RWPE1 (cell line): Measurements from ENCODE around the gene SLC26A6.

ENCODE experiments used
- CTCF ChIA-PET: fragments of 350-600 bp; sonication (Branson Sonifier 250); formaldehyde crosslinking; extraction: SDS; loops from one replicate; lab custom pipeline; 2021; lab: Yijun Ruan, JAX
- POLR2A ChIA-PET: fragments of 400-600 bp; formaldehyde crosslinking; extraction: SDS; loops from one replicate; lab custom pipeline; 2020; ENCODE audit warnings: antibody characterized with exemption; ENCODE audit not compliant: low non-redundant PET; lab: Yijun Ruan, JAX
- DNase-seq: peaks from one replicate; pipeline ENCODE4 v3.0.0; 2012; ENCODE audit warnings: low spot score
- H3K27ac ChIP-seq: fragments of 450-650 bp; 2 replicates; pipeline ENCODE4 v1.5.1; 2017
- CTCF ChIP-seq: fragments of 450-650 bp; conservative IDR thresholded peaks from 2 replicates; pipeline ENCODE4 v1.5.1; 2017; ENCODE audit warnings: low read depth, mild to moderate bottlenecking

The SLC26A6 gene

DNA sequence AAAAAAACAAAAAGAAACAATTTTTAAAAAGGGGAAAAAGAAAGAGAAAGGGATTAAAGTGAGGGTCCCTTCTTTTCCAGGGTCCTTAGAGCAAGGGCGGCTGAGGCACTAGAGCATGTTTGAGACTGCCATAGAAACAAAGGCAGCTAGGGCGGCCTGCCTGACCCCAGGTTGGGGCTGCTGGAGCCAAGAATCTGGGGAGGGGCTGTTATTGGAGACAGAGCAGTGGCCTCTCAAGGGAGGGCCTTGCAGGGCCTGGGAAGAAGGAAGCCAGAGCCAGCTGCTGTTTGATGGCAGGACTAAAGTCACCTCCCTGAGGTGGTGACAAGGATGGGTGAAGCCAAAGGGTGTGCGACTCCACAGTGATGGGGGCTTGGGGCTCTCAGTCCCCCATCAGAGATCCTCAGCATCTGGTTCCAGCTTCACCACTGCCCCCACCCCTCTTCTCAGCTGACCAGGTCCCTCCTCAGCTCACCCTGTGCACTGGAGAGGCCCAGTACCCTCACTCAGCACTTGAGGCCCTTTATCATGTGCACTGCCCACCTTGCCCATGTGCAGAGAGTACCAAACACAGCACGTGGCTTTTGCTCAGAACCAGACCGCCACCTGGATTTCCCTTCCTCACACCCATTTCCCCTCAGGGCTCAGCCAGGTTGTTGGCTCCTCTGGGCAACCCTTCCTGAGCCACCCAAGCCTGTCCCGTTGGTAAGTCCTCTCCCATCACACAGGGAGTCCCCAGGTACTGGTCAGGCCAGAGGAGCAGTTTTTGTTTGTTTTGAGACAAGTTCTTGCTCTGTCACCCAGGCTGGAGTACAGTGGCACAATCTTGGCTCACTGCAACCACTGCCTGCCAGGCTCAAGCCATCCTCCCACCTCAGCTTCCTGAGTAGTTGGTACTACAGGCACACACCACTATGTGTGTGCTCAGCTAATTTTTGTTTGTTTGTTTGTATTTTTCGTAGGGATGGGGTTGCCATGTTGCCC is 15.4 kb downstream of the SLC26A6 start:
- ChIA-PET POLR2A (no interaction called here), CTCF (no interaction called here)
- peak overlapping the region; percentile 89 for H3K27ac ChIP-seq
- TF ChIP-seq CTCF: no peak
- no peak for DNase-seq

GRCh38 chr3:48617559-48617958 is 17.7 kb downstream of the SLC26A6 start:
- no peak for DNase-seq
- peak overlapping the region; percentile 56 for H3K27ac ChIP-seq
- POLR2A ChIA-PET: no interaction called here
- CTCF ChIA-PET: no interaction called here
- TF ChIP-seq CTCF: no peak

DNA sequence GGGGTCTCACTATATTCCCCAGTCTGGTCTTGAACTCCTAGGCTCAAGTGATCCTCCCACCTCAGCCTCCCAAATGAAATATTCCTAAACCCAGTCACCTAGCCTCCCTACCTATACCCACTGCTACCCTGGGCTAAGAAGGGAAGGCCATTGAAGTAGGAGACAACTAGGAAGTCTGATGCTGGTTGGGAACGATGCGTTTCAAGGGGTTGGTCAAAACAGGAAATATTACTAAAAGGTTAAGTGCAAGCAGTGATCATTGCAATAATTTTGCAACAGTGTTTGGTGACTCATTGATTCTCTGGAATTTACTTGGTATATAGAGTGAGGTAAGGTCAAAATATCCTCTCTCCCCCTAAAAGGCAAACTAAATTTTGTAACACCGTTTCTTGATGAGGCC is 21.2 kb downstream of the SLC26A6 start:
- ChIA-PET POLR2A (no interaction called here), CTCF (interaction anchor here (0.6 to 0.7 kb wide), 2 partner anchors 32 to 127 kb away, joined by 5 to 8 read pairs; no protein-coding TSS in a partner anchor)
- no peak for TF ChIP-seq CTCF
- peak; percentile 71 for DNase-seq
- peak overlapping the region; percentile 83 for H3K27ac ChIP-seq

- TF ChIP-seq CTCF: no peak
- peak overlapping the region; percentile 73 for H3K27ac ChIP-seq
- ChIA-PET POLR2A (no interaction called here), CTCF (interaction anchor here (1.1 kb wide), 1 partner anchor 12 kb away, joined by 3 read pairs; no protein-coding TSS in a partner anchor)
- DNase-seq: no peak
These were observed 23.0 kb downstream of the SLC26A6 start for GRCh38 chr3:48612309-48612708.

DNA sequence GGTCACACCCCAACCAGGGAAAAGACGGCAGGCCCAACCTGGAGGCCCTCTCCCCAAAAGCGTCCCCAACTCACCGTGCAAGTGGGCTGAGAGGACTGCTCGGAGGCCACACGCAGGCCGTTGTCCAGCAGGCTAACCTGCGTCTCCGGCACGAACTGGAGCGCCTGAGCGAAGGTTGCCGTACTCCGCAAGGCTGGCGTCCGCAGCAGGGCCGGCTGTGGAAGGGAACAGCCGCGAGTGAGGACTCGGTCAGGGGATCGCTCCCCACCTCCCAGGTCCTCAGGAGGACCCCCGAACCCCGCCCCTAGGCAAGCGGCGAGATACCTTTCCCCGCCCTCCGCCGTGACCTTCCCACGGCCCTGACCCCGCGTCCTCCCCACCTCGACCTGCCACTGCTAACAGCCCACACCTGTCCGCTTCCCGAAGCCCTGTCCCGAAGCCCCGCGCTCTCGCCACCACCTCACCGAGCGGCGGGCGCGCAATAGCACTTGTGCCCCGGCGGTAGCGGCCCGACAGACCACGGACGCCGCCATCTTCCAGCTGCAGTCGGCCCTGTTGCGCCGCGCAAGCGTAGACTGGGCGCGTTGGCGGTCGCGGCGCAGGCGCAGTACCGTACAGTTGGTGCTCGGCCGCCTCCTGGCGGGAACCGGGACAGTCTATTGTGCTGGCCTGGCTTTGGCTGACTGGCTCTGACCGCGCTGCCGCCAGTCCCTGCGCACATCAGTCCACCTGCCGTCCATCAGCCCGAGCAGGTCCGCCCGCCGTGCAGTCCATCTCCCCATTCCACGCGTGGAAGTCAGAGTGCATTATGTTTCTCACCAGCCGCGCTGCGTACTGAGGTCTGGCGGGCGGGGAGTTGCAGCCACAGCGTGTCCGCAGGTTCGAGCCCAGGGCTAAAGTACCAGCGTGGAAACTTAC is 25.9 kb downstream of the SLC26A6 start, which contains the start of gene UQCRC1:
UQCRC1 (minus strand) TSS at position 559 of the 918 bp plus-strand sequence; CDS start at position 533, 26 bp downstream.
- H3K27ac ChIP-seq: peak within 1 kb of the TSS; percentile 89
- TF ChIP-seq CTCF: peak; percentile 84
- ChIA-PET CTCF (interaction anchor here (0.6 to 1.0 kb wide), 2 partner anchors 10 to 56 kb away, joined by 3 to 7 read pairs; no protein-coding TSS in a partner anchor), POLR2A (interaction anchor here (0.7 kb wide), 1 partner anchor 10 kb away, joined by 4 read pairs; no protein-coding TSS in a partner anchor)
- peak; percentile 82 for DNase-seq

GRCh38 chr3:48607519-48607918 is 27.7 kb downstream of the SLC26A6 start:
- H3K27ac ChIP-seq: peak overlapping the region; percentile 100
- POLR2A ChIA-PET: no interaction called here
- no peak for DNase-seq
- CTCF ChIA-PET: no interaction called here
- no peak for TF ChIP-seq CTCF
